Measurements from ENCODE around the gene SLC25A1.

Gene SLC25A1

DNA sequence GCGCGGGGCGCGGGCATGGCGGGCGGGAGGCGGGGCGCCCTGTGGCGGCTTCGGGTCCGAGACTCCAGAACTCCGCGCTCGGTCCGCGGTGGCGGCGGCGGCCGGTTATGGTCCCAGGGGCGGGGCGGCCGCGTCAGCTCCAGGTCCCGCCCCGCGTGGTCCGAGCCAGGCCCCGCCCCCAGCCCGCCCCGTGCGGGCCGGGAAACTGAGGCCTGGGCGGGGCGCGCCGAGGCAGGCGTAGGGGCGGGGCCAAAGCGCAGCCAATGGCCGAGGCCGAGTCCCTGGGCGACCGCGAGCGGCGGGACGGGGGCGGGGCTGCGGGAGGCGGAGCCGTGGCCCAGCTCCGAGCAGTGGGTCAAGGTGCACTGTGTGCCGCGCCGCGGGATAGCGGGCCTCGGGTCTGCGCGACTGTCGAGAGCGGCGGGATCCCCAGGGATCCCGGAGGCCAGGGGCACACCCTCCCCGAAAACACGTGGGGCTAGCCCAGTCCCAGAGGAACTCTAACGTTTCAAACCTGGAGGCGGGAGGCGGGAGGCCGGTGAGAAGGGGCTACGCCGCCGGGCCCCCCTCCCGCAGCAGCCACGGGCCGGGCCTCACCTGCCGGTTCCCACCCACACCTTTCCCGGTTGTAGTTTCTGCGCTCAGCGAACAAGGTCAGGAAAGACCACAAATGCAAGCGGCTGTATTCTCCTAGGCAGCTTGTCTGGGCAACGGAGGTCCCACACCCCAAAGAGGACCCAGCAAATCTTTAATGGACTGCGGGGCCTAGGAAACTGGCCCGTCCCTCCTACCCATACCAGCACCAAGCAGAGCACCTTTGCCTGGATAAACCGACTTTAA, at the start of gene SLC25A1:
Gene SLC25A1 (minus strand): TSS at position 80 of the 840 bp plus-strand sequence. CDS start 63 bp downstream, at position 17.
- DNase-seq: peak; percentile 95

DNA sequence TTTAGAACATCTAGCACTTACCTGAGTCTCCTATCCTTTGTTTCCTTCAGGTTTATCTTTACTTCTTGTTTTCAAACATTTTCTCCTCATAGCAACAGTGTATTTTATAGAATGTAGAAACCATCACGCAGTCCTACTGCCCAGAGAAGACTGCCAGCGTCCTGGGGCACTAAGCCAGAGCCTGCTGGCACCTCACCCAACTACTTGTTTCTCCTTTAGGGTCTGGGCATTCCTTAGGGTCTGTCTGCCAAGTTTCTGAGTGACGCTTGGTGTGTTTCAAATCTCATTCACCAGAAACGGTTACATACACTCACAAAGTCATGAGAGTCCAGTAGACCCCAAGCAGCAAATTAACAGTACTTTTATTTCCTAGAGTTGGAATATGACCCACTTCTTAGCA, 49.6 kb upstream of the SLC25A1 start:
- DNase-seq: no peak

DNA sequence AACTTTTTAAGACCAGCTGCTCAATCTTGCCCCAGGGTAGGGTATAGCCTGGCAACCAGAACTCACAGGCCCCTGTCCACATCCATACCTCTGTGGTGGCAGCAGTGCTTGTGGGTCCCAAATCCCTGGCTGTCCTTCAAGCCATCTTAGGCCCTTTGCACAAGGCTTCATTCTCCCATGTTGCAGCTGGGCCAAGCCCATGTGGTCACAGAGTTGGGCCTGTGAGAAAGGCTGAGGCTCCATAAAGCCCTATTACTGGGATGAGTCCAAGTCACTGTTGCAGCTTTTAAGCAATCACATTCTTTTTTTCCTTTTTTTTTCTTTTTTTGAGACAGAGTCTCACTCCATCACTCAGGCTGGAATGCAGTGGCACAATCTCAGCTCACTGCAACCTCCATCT, 47.9 kb upstream of the SLC25A1 start:
- DNase-seq: no peak

DNA sequence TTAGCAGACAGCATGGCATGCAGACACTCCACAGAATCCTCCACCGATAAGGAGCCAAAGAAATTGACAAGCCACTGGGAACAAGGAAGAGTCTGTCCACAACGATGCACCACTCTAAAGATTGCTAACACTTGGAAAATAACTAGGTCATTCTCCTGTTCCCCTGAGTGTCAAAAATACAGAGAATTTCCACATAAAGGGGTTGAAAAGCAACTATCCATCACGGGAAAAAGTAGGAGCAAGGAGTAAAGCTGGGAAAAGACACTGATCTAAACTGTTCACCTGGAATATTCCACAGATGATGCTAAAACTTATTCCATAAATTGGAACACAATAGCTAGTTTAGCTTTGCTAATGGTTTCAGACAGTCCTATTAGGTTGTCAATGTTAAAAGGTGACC, 47.0 kb upstream of the SLC25A1 start:
- DNase-seq: no peak

DNA sequence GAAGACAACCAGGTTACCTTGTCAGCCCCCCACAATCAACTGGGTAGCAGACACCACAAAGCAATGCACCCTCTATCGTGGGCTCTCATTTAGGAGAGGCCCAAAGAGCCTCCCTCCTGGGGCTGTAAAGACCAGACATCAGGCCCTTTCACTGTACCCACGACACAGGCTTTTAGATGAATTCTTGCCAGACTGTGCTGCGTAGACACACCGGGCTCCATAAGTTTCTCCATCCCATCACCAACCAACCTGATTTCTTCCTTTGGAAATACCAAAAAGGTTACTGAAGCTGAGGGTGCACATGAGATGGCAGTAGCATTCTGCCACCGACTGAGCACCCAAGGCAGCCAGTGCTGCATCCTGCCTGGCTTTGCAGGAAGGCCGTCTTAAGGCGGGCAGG, 46.4 kb upstream of the SLC25A1 start:
- DNase-seq: no peak

DNA sequence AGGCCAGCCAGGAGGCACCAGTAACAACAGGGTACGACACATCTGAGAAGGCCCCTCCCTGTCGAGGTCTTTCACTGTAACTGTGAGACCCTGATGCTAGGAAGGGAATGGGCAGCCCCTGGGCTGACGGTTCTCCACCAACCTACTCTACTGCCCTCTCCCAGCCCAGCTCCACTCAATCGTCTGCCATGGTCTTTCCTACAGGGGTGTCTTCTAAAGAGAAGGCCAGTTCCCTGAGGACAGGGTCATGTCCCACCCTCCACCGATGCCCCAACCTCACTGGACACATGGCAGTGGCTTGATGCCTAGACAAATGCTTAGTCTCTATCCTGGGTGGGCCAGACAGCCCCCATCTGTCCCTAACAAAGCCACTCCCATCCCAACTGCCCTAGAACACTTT, 46.0 kb upstream of the SLC25A1 start:
- no peak for DNase-seq

GRCh38 chr22:19223617-19224016, 45.1 kb upstream of the SLC25A1 start:
- no peak for DNase-seq

DNA sequence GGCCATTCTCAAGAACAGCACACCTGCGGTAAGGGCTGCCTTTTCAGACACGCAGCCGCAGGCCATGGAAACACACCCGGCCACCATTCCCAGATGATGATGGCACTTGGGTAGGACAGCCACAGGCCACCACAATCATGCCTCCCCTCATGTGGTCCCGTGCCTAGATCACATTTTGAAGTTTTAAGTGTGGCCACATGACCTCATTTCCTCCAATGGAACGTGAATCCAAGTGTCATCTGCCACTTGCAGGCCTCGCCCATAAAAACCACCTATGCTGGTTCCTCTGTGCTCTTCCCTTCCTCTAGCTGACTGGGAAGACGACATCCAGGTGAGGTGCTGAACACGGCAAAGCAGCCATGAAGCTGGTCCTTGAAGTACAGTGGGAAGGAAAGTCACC, 44.6 kb upstream of the SLC25A1 start:
- DNase-seq: no peak

DNA sequence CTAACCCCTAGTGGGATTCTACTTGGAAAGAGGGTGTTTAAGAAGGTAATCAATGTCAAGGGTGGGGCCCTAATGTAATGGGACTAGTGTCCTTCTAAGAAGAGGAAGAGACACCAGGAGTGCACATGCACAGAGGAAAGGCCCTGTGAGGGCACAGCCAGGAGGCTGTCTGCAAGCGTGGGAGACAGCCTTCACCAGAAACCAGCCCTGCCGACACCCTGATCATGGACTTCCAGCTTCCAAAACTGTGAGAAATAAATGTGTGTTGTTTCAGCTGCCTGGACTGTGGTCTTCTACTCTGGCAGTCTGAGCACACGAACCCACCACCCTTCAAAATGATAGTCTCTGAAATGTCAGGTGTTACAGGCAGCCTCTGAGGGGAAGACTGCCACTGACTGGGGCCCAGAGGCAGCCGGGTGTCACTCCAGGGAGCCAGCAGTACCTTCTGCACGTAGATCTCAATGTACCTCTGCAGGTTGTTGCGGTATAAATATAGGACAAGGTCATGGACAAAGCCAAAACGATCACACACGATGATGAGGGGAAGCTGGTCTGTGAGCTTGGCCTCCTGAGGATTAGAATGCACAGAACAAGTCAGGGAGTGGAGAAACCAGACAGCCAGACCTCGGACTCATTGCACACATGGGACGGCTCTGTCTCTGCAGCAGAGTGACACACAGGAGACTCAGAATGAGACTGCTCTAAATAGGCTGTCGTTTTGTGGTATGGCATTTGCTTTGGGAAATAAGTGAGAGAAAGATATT, 43.9 kb upstream of the SLC25A1 start:
- DNase-seq: no peak

- no peak for DNase-seq
Observed at GRCh38 chr22:19220867-19221266, 42.3 kb upstream of the SLC25A1 start.

DNA sequence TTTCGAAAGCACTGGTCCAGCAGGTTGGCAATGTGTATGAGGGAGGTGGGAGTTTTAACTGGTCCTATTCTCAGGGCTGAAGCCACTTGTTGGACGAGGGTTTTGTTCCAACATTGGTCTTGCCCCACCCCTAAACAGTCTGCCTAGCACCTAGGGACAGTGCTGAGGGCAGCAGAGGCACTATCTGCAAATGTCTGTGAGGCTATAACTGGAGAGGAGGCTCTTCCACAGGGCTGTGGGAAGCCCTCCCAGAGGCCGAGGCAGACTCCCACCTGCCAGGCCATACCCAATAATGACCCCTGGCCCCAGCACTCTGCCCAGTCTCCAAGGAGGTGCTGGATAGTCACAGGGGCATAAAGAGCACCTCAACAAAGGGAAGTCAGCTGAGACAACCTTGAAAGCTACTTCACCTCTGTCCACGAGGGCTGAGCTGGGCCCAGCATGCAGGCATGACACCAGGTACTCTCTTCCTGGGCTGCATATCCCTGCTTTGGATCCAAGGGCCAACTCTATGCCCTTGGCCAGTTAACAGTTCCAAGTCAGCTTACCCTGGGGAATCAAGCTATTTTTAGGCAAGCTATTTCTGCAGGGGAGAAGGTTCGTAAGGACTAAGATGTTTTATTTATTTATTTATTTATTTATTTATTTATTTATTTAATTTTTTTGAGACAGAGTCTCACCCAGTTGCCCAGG, 40.2 kb upstream of the SLC25A1 start:
- DNase-seq: no peak

GRCh38 chr22:19216579-19216978, 38.0 kb upstream of the SLC25A1 start:
- no peak for DNase-seq

DNA sequence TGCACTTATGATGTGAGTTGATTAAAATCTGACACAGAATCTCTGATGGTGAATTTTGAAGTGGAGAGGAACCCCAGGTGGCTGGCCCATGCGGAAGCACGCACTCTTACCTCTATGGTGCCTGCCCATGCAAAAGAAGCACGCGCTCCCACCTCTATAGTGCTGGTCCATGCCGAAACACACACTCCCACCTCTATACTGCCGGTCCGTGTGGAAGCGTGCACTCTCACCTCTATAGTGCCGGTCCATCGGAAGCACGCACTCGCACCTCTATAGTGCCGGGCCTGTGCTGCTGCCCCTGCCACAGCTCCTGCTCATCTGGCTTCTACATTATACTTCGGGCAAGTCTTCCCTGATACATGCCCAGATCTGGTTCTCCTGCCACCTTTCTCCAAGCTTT, 36.8 kb upstream of the SLC25A1 start:
- no peak for DNase-seq

- DNase-seq: no peak
Observed at GRCh38 chr22:19214078-19214473, 35.5 kb upstream of the SLC25A1 start.

GRCh38 chr22:19213442-19214077, 35.0 kb upstream of the SLC25A1 start:
- DNase-seq: no peak

DNA sequence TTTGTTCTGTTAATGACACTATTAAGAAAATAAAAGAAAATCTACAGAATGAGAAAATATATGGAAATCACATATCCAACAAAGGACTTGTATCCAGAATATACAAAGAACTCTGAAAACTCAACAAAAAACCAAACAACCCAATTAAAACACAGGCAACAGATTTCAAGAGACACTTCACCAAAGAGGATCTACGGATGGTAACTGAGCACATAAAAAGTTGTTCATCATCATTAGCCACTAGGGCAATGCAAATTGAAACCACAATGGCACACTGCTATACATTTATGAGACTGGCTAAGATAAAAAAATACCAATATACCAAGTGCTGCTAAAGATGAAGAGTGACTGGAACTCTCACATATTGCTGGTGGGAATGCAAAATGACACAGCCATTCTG, 34.5 kb upstream of the SLC25A1 start:
- no peak for DNase-seq

GRCh38 chr22:19212302-19212870, 33.9 kb upstream of the SLC25A1 start:
- no peak for DNase-seq

GRCh38 chr22:19210188-19210587, 31.7 kb upstream of the SLC25A1 start:
- no peak for DNase-seq

DNA sequence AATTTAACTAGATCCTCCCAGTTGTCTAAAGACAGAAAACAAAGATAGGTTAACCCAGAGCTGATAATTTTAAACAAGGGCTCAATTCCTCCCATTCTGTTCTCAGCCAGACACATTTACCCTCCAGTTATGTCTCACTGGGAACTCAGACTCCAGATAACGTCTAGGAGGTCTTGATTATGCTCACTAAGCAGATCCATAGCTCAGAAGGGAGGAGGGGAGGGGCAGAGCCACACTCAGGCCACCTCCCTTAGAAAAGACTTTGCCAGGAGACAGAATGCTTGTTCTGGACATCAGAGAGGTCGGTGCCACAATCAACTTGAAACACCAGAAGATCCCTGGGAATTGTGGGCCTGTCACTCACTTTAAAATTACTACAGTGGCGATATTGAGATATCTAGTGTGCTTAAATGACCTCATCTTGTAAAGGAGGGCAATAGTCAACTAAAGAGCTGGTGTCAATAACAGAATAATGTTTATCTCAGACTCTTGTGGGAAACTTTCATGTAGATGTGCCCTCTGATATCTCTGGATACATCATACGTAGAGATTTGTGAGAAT, 29.8 kb upstream of the SLC25A1 start:
- no peak for DNase-seq

- no peak for DNase-seq
Observed at GRCh38 chr22:19207884-19208283, 29.3 kb upstream of the SLC25A1 start.

DNA sequence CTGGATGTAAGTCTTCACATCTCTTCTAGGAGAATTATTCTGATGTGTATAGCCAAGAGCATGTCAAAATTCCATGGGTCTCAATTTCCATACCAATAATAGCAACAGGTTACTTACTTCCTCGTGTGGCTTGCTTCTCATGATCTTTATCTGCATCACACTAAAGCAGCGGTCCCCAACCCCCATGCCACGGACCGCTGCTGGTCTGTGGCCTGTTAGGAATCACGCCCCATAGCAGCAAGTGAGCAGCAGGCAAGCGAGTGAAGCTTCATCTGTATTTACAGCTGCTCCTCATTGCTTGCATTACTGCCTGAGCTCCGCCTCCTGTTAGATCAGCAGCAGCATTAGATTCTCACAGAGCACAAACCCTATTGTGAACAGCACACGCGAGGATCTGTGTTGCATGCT, 28.9 kb upstream of the SLC25A1 start:
- no peak for DNase-seq

- no peak for DNase-seq
Observed at GRCh38 chr22:19206287-19206686, 27.8 kb upstream of the SLC25A1 start.

Measured in activated CD8-positive, alpha-beta memory T cell treated with anti-CD3 and anti-CD28 coated beads for 24 hours (primary cell).